Ureter (tissue), 1 donor: ENCODE data around the gene SEC61A1. TPM values are rescaled to one million over a fixed set of nuclear protein-coding genes. Genes with fewer than 3 reads are reported as not detected.
A peak's percentile ranks its signal among the peaks of the same experiment; 100 is the strongest.

Experiments used
- DNase-seq: peaks from one replicate; pipeline ENCODE4 v3.0.0-alpha.2; 2020; ENCODE audit warnings: low spot score
- total RNA-seq: library from RNA; stranded (reverse); gene quantifications from one replicate; pipeline ENCODE4 v1.2.4, GENCODE V29; 2023
- donor health status: DM: yes; HTN: yes; CAD: no.

Gene SEC61A1
- total RNA-seq, 1 donor from 2014 or later, result 217 TPM

DNA sequence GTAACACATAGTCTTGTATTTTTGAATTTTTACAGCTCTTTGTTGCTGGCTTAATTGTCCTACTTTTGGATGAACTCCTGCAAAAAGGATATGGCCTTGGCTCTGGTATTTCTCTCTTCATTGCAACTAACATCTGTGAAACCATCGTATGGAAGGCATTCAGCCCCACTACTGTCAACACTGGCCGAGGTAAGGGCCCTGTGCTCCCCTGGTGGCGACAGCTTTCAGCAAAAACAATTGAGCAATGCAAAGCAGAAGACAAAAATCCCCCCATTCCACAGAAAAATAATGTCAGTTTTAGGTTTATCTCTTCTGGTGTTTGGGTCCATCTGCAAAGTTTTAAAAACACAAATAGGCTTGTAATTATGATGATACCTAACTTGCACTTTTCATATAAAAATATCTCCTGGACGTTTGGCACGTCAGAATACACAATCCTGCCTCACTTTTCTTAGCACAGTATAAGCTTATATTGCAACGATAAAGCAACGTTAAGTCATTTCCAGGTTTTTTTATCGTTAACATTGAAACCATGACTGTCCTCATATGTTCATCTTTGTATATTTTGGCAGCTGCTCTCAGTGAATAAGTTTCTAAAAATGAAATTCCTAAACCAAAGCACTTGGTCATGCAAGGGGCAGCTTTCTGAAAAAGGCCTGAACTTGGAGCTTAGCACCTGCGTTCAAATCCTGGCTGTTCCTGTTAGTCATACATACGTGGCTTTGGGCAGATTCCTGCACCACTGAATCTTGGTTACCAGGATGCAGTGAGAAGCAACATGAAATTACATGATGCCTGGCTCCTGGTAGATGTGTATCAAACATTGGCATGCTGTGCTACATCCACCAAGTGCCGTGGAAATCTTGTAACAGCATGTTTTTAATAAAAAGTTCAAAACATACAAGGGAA lies 8.5 kb downstream of the SEC61A1 start:
- DNase-seq, result no peak

DNA sequence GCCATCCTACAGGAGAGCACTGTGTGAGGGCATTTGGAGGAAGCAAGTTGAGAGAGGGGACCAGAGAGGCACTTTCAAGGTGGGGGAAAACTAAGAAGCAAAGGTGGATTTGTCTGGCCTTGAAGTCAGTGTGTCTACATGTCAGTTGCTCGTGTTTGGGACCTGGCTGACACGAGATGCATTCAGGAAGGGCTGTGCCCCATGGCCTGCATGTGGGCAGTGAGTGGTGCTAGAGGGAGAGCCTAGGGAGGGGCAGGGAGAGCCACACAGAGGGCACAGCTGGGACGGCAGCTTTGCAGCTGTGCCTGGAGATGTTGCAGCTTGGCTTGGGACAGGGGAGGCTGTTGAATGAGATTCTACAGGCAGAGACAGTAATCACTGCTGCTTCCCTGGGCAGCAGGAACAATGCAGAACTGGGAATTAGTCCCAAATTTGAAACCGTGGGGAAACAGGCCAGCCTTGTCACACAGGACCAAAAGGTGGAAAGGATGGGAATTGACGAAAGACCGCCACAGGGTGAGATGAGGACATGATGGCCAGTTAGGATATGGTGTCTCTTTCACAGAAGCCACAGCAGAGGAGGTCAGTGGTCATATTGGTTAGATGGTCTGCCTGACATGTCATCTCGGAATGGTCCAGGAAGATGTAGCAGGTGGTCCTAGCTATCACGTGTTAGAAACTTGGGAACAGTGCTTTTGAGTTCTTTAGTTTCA lies 10.0 kb downstream of the SEC61A1 start:
- no peak for DNase-seq

DNA sequence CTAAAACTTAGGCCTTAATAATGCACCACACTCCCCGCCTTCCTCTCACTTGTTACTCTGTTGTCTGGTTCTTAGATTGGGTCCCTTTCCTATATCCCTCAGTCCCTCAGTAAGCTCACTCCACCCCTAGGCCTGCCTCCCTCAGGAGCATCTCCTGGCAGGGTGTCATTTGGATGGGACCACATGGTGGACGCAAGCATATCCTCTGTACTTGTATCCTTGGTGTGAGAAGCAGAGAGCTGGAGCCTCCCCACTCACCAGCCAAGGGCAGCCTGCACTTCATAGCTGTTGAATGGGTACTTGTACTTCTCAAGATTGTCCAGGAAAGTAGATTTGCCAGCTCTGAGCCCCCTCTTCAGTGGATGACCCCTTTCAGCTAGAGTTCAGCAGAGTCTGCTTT lies 11.6 kb downstream of the SEC61A1 start:
- no peak for DNase-seq

DNA sequence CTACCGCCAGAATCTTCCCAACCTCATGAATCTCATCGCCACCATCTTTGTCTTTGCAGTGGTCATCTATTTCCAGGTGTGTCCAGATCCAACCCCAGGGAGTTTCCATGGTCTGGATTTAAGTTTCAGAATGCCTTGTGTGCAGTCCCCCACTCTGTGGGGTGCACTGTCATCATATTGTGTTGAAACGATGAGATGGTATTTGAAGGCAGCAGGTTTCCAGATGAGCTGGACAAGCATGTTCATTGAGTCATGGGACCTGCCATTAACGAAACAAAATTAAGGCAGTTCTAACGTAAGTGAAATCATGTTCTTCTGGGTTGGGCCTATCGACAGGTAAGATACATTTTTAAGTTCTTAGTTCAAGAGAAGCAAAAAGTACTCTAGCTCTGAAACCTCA lies 12.7 kb downstream of the SEC61A1 start:
- DNase-seq, result no peak

DNA sequence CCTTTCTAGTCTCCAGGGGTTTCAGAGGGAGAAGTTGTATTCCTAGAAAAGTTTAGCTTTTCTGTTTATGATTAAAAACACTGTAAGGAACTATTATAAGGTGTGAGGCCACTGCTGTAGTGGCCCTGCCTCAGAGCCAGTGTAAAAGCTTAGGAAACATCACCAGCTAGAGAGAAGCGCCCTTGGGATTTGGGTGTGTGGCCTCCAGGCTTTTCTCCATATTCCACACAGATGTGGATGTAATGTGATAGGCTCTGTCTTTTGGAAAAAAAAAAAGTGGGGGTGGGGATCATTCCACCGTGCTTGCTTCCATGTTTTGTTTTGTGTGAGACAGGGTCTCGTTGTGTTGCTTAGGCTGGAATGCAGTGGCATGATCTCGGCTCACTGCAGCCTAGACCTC lies 13.9 kb downstream of the SEC61A1 start:
- DNase-seq, result no peak

DNA sequence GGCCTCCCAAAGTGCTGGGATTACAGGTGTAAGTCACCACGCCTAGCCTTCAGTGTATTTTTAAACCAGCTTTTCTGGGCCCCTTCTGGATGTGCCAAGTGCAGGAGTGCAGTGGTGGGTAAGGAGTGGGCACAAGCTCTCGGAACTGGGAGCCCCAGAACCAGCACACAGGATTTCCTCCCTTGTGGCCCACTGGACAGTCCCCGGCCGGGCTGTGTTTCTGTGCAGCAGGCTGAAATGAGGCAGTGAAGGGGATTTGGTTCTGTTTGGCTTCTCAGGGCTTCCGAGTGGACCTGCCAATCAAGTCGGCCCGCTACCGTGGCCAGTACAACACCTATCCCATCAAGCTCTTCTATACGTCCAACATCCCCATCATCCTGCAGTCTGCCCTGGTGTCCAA lies 14.4 kb downstream of the SEC61A1 start:
- no peak for DNase-seq

DNA sequence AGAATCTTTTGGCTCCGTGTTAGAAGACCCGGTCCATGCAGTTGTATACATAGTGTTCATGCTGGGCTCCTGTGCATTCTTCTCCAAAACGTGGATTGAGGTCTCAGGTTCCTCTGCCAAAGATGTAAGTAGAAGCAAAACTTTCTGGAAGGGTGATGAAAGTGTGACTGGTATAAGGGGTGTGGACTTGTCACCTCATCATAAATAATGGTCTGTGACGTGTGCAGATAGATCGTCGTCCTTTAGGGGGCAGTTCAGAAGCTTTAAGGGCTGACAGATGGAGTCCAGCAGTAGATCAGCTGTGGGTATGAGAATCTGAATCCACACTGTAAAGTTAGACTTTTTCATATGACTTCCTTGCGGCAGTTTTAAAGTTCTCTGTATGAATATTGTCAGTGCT lies 15.3 kb downstream of the SEC61A1 start:
- DNase-seq, result no peak

DNA sequence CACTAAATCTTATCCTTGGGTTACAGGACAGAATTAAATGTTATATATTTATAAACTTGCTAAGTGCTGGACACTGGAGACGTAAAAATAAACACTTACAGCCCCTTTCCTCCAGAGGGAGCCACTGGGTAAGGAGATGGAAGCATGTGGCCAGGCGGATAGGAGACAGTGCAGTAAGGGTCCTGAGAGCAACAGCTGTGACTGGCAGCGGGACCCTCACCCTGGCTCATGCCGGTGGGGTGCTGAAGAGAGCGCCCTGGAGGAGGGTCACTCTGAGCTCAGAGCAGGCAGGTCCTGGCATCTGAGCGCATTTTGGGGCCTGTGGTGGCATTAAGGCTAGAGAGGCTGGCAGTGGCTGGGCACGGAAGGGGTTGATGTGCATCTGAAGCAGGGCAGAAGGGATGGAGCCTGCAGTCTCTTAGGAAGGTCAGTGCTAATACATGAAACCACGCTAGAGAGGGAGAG lies 16.0 kb downstream of the SEC61A1 start:
- no peak for DNase-seq

DNA sequence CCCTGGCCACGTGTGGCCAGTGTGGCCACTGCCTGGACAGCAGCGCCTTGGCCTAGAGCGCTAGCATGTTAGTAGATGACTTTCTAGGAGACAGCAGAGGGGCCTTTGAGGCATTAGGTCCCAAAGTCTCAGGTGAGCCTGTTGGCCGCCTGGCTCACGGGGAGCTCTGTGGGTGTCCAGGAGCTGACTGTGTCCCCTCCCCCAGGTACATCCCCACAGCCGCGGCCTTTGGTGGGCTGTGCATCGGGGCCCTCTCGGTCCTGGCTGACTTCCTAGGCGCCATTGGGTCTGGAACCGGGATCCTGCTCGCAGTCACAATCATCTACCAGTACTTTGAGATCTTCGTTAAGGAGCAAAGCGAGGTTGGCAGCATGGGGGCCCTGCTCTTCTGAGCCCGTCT lies 17.0 kb downstream of the SEC61A1 start:
- DNase-seq, result no peak

DNA sequence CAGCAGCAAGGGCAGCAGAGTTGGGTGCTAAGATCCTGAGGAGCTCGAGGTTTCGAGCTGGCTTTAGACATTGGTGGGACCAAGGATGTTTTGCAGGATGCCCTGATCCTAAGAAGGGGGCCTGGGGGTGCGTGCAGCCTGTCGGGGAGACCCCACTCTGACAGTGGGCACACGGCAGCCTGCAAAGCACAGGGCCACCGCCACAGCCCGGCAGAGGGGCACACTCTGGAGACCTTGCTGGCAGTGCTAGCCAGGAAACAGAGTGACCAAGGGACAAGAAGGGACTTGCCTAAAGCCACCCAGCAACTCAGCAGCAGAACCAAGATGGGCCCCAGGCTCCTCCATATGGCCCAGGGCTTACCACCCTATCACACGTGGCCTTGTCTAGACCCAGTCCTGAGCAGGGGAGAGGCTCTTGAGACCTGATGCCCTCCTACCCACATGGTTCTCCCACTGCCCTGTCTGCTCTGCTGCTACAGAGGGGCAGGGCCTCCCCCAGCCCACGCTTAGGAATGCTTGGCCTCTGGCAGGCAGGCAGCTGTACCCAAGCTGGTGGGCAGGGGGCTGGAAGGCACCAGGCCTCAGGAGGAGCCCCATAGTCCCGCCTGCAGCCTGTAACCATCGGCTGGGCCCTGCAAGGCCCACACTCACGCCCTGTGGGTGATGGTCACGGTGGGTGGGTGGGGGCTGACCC lies 18.8 kb downstream of the SEC61A1 start:
- DNase-seq, result no peak

DNA sequence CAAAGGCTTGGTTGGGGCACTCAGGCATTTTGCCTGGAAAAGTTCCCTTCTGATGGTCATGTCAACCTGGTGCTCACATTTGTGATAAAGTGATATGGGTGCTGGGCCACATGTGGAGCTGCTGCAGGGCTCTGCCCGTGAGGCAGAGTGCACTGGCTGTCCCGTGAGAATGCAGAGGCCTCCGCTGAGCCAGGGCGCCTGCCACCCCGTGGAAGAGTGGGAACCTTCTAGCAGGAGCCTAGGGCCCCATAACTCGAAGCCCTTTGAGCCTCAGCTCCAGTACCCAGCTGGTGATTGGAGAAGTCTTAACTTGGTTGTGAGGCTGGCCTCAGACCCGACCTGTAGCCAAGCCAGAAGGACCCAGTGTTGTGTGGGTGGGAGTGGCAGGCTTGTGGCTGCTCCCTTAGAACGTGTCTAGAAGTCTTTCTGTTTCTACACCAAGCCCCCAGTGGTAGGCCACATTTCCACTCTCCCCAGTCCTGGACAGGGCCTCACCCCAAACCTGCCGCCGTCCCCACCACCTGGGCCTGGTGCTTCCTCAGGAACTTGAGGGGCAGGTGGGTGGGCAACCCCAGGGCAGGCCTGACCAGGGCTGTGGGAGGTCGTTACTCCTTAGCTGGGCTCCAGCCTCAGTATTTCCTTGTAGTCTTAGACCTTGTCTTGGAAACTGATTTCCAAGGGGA lies 19.7 kb downstream of the SEC61A1 start:
- DNase-seq, result peak; percentile 40

DNA sequence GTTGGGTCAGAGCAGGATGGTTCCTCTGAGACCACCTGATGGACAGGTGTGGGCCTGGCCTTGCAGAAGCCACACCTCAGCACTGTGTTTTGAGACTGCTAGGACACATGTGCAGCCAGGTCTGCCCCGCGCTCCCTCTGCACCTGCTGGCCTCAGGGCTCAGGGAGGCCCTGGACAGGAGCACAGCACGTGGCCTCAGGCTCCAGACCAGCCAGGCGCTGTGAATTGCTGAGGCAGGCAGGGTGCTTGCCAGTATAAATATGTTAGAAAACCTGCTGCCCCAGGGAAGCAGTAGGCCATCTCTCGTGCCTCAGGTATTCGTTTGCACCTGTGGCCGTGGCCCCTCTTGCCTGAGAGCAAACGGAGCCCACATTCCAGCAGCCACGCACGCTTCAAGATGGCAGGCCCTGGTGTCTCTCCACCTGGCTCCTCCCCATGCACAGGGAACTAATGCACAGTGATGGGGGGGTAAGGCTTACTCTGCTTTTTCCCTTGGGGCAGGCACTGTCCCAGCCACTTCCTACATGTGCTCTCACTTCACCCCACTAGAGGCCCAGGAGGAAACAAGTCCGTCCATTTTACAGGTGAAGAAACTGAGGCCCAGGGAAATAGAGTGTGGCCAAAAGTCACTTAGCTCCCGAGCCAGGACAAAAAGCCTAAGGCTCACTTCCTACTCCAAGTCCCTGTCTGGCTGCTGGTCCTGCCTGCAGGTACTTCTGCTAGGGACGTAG lies 20.4 kb downstream of the SEC61A1 start:
- DNase-seq, result peak; percentile 37

DNA sequence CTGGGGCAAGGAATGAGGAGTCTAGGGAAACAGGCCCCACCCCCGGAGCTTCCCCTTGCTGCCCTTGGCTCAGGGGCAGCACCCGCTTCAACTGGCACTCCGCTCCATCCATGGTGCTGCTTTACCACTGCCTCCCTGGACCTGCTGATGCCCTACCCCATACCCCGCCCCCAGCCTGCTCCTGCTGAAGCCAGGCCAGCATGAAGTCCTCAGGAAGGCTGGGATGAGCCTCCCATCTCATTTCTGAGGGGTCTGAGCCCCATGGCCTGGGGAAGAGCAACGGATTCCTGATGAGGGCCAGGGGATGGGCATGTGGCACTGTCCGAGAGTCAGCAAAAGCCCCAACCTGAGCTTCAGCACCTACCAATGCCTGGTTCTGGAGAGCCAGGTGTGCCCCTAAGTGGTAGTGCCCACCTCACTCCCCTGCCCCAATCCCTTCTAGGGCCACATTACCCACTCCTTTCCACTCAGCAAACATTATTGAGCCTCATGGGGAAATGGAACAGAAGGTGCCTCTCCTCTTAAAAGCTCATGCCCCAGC lies 21.0 kb downstream of the SEC61A1 start:
- peak; percentile 39 for DNase-seq

DNA sequence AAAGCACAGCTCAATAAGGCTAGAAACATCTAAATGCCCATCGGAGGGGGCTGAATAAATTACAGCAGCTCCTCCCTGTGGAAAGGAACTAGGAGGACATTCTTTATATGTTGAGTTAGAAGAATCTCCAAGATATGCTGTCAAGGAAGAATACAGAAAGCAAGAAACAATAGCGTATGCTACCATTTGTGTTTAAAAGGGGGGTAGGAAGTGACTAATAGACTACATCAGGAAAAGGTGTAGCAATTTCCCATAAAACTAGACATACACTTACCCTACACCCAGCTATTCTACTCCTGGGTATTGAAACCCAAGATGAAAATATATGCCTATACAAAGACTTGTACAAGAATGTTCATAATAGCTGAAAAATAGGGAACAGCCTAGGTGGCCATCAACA lies 21.6 kb downstream of the SEC61A1 start:
- DNase-seq, result no peak

DNA sequence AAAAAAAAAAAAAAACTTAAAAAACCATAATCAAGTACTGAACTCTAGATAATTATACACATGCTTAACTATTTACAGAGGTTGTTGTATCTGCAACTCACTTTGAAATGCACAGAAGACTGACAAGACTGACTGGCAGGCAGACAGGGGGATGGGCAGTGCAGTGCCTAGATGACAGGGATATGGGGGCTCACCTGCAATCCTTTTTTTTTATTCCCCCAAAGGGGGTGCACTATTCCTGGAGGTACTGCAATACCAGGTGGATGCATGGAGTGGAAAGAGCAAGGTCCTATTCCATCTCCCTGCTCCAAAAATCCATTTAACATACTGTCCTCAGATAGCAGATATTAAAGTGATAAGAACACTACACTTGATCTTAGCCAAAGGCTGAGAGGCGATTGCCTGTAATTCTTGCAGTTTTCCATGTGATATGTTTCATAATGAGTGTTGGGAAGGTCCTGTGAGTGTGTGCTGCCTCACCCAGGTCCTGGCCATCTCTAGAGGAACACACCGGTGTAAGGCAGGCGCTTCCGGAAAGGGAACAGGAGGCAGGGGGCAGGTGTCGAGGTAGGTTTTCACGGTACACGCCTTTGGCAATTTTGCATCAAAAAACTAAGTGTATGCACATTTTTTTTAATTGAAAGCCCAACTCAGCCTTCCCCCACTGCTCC lies 22.7 kb downstream of the SEC61A1 start:
- DNase-seq, result no peak

DNA sequence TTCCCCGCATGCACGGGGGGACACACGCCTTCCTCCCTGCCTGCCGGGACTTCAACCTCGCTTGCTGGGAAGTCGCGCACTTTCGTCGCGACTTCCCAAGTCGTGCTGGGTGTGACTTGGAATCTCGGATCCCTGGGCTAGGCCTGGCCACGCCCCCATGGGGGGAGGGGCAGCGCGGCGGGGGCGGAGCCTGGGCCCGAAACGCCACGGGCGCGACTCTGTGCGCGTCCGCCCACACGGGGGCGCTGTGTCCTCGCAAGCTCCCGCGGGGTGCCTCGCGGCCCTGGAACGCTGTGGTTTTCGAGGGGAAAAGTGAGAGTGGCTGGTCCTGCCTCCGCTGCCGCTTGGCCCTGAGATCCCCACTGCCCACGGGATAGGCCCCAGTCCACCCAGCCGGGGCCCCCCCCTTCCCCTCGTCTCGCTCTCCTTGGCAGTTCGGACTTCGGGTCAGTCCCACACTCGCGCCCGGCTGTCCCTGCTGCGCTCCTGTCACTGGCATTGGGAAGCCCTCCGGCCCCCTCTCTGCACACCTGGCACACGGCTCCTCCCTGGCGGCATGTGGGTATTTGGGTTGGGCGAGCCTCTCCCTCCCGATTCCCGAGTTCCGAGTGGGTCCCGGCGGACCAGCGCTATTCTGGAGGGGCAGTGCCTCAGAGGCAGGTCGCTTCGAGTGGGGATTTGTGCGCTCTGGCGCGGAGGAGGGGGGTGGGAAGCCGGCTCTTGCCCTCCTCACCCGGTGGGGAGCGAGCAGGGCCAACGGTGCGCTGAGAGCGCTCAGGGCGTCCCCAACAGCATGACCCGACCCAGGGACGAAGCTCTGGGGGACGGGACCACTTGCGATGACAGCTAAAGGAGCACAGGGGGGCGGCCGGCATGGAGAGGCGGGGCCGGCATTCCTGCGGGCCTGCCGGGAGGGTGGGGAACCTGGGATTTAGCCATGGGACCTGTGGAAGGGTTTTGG lies 23.6 kb downstream of the SEC61A1 start:
- DNase-seq, result peak; percentile 89

DNA sequence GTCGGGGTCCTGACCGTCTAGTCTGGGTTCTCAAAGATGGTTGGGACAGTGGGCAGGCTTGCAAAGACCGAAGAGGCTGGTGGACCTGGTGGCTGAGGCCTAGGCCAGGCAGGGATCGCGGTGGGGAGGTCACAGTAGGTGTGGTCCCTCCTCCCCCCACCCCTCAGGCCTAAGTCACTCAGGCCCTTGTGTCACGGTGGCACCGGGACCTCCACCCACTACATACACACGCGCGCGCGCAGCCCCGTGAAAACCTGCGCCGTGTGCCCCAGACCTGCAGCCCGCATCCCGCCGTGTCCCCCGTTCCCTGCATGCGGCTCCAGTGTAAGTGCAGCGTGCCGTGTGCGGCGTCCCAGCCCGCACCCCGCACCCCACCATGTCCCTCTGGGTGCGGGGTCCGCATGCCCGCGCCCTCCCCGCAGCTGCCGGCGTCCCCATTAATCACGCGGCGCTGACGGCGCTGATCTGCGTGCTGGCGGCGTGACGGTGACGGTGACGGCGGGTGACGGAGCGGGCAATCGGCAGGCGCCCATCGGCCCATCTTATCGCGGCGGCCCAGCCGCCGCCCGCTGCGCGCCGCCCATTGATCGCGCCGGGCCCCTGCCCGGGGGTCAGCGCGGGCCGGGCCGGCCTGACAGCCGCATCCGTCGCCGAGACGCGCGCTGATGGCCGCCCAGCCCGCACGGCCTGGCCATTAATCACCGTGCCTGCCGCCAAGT lies 24.4 kb downstream of the SEC61A1 start:
- no peak for DNase-seq

DNA sequence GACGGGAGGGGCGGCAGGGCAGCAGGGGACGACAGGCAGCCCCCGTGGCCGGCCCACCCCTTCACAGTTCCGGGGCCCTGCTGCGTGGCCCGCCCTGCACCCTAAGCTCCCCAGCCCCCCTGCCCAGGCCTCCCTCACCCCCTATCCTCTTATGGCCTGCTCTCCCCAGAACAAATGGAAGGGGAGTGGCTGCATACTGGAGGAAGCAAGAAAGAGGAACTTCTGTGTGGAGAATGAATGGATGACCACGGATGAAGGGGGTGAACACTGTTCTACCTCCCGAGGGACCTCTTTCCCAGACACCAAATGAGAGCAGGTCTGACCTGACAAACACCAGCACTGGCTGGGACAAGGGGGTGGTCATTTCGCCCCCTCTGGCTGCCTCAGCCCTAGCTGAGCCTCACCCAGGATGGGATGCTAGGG lies 25.0 kb downstream of the SEC61A1 start:
- DNase-seq, result no peak
